Measurements from ENCODE around the gene EXD3. TPM values are rescaled to one million over a fixed set of nuclear protein-coding genes. Genes with fewer than 3 reads are reported as not detected.

The EXD3 gene
- polyA plus RNA-seq, 1 of the 3 experiments (the other 2 are of a cell fraction) = 11.5 TPM

- H3K36me3 ChIP-seq (replicated peaks in 1 of 2; ENCODE audit: control insufficient read depth in 1 of 2, insufficient read depth in 2 of 2, low read length in 1 of 2) = peaks cover 3 to 25% of the 10 kb centered on the region in 2 experiments
- ChIA-PET CTCF (interaction anchor here (1.4 to 1.9 kb wide), 3 partner anchors 18 to 162 kb away, joined by 5 to 6 read pairs (median 5); partner anchors contain the start of gene EXD3), POLR2A (interaction anchor here (0.8 kb wide), 1 partner anchor 25 kb away, joined by 3 read pairs; the partner anchor contains the start of genes EXD3 and NOXA1)
- H3K9me3 ChIP-seq = no peaks in the 10 kb centered on the region
- TF ChIP-seq EZH2phosphoT487 (IDR thresholded peaks at IDR 0.05; ENCODE audit: borderline replicate concordance, low read depth) = no peak
- TF ChIP-seq, protein P1, sequence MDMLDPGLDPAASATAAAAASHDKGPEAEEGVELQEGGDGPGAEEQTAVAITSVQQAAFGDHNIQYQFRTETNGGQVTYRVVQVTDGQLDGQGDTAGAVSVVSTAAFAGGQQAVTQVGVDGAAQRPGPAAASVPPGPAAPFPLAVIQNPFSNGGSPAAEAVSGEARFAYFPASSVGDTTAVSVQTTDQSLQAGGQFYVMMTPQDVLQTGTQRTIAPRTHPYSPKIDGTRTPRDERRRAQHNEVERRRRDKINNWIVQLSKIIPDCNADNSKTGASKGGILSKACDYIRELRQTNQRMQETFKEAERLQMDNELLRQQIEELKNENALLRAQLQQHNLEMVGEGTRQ (IDR thresholded peaks at IDR 0.05; ENCODE audit: borderline replicate concordance, low read depth, low read length) = no peak
- TF ChIP-seq, protein P2, sequence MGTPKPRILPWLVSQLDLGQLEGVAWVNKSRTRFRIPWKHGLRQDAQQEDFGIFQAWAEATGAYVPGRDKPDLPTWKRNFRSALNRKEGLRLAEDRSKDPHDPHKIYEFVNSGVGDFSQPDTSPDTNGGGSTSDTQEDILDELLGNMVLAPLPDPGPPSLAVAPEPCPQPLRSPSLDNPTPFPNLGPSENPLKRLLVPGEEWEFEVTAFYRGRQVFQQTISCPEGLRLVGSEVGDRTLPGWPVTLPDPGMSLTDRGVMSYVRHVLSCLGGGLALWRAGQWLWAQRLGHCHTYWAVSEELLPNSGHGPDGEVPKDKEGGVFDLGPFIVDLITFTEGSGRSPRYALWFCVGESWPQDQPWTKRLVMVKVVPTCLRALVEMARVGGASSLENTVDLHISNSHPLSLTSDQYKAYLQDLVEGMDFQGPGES (IDR thresholded peaks at IDR 0.05; ENCODE audit: low read depth, low read length) = no peak
- TF ChIP-seq GATA2 (CRISPR knock-in tag; IDR thresholded peaks at IDR 0.05) = no peak
- TF ChIP-seq RFX5 (IDR thresholded peaks at IDR 0.05; ENCODE audit: low read length) = no peak
- TF ChIP-seq JUND (IDR thresholded peaks at IDR 0.05) = no peak
- TF ChIP-seq REST (IDR thresholded peaks at IDR 0.05; ENCODE audit: low read depth, low read length) = no peak
- 94% methylated on average over 14 of the region's 16 CpGs for WGBS (ENCODE audit: low lambda C conversion rate)
- H3K79me2 ChIP-seq (ENCODE audit: insufficient read depth) = no peaks in the 10 kb centered on the region
- no peaks in the 10 kb centered on the region for H4K20me1 ChIP-seq (ENCODE audit: insufficient read depth)
- H2AFZ ChIP-seq (ENCODE audit: low read depth) = no peak overlapping the region
- no peaks in the 10 kb centered on the region for H3K27me3 ChIP-seq (ENCODE audit: insufficient read depth)
- no peak overlapping the region for H3K4me3 ChIP-seq (ENCODE audit: low read depth in 2 of 2, low read length in 1 of 2)
- DNase-seq = no peak
- H3K4me2 ChIP-seq = no peak overlapping the region
- H3K9me2 ChIP-seq = no peaks in the 10 kb centered on the region
- H3F3A ChIP-seq (replicated peaks; ENCODE audit: insufficient read depth) = peaks cover 3% of the 10 kb centered on the region
- H3K27ac ChIP-seq (ENCODE audit: low read depth in 2 of 2, low read length in 1 of 2) = no peak overlapping the region
- H3K9ac ChIP-seq = no peak overlapping the region
- H3K4me1 ChIP-seq (ENCODE audit: control insufficient read depth in 1 of 2, insufficient read depth in 2 of 2, low read depth in 1 of 2, low read length in 1 of 2) = peaks cover 0 to 8% of the 10 kb centered on the region in 2 experiments; a peak in 2 of 4 replicates
Measured at GRCh38 chr9:137448602-137448962, 25.6 kb upstream of the EXD3 start.

- Histone ChIP-seq H3K9ac (no peak overlapping the region), H3F3A (replicated peaks; ENCODE audit: insufficient read depth) (peaks cover 3% of the 10 kb centered on the region), H3K4me2 (no peak overlapping the region), H3K4me1 (ENCODE audit: control insufficient read depth in 1 of 2, insufficient read depth in 2 of 2, low read depth in 1 of 2, low read length in 1 of 2) (peaks cover 0 to 7% of the 10 kb centered on the region in 2 experiments; a peak in 2 of 4 replicates), H2AFZ (ENCODE audit: low read depth) (no peak overlapping the region), H3K9me2 (no peaks in the 10 kb centered on the region), H3K27ac (ENCODE audit: low read depth in 2 of 2, low read length in 1 of 2) (no peak overlapping the region; a peak in 1 of 4 replicates), H3K36me3 (replicated peaks in 1 of 2; ENCODE audit: control insufficient read depth in 1 of 2, insufficient read depth in 2 of 2, low read length in 1 of 2) (peaks cover 3 to 20% of the 10 kb centered on the region in 2 experiments), H3K4me3 (ENCODE audit: low read depth in 2 of 2, low read length in 1 of 2) (no peak overlapping the region), H3K79me2 (ENCODE audit: insufficient read depth) (no peaks in the 10 kb centered on the region), H4K20me1 (ENCODE audit: insufficient read depth) (no peaks in the 10 kb centered on the region), H3K27me3 (ENCODE audit: insufficient read depth) (no peaks in the 10 kb centered on the region), H3K9me3 (no peaks in the 10 kb centered on the region)
- POLR2A ChIA-PET = no interaction called here
- CTCF ChIA-PET = interaction anchor here (0.6 to 7.0 kb wide), 5 partner anchors 8 to 161 kb away, joined by 3 to 53 read pairs (median 5); partner anchors contain the start of genes EXD3 and NRARP
- DNase-seq = no peak
- WGBS (ENCODE audit: low lambda C conversion rate) = 94% methylated on average over 7 of the region's 27 CpGs
- TF ChIP-seq TAF1 (IDR thresholded peaks at IDR 0.05; ENCODE audit: borderline replicate concordance, low read depth, low read length) (no peak), ELF1 (IDR thresholded peaks at IDR 0.05) (no peak), RFX5 (IDR thresholded peaks at IDR 0.05; ENCODE audit: low read length) (no peak), POLR2AphosphoS5 (IDR thresholded peaks at IDR 0.05; ENCODE audit: low read depth, low read length) (no peak), ZBTB33 (IDR thresholded peaks at IDR 0.05; ENCODE audit: borderline replicate concordance, low read depth) (no peak), YY1 (IDR thresholded peaks at IDR 0.05; ENCODE audit: low read depth) (no peak), JUND (IDR thresholded peaks at IDR 0.05) (no peak), FOXJ3 (CRISPR knock-in tag; IDR thresholded peaks at IDR 0.05) (no peak), EZH2phosphoT487 (IDR thresholded peaks at IDR 0.05; ENCODE audit: borderline replicate concordance, low read depth) (no peak), MEF2A (IDR thresholded peaks at IDR 0.05; ENCODE audit: borderline replicate concordance, low read depth) (no peak)
- TF ChIP-seq, protein P2 (IDR thresholded peaks at IDR 0.05; ENCODE audit: low read depth, low read length) = no peak
- TF ChIP-seq, protein P3, sequence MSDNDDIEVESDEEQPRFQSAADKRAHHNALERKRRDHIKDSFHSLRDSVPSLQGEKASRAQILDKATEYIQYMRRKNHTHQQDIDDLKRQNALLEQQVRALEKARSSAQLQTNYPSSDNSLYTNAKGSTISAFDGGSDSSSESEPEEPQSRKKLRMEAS (IDR thresholded peaks at IDR 0.05; ENCODE audit: low read depth) = no peak
Measured at GRCh38 chr9:137447722-137448601, 25.0 kb upstream of the EXD3 start.

Data from SK-N-SH (cell line).